GM12872 (cell line): Measurements from ENCODE around the gene PTPRT.

Source experiments
- CTCF ChIP-seq: IDR thresholded peaks from 3 replicates; pipeline ENCODE4 v1.5.1; 2011; ENCODE audit warnings: low read depth, mild to moderate bottlenecking, low read length, moderate library complexity; ENCODE audit not compliant: insufficient read depth

PTPRT gene

DNA sequence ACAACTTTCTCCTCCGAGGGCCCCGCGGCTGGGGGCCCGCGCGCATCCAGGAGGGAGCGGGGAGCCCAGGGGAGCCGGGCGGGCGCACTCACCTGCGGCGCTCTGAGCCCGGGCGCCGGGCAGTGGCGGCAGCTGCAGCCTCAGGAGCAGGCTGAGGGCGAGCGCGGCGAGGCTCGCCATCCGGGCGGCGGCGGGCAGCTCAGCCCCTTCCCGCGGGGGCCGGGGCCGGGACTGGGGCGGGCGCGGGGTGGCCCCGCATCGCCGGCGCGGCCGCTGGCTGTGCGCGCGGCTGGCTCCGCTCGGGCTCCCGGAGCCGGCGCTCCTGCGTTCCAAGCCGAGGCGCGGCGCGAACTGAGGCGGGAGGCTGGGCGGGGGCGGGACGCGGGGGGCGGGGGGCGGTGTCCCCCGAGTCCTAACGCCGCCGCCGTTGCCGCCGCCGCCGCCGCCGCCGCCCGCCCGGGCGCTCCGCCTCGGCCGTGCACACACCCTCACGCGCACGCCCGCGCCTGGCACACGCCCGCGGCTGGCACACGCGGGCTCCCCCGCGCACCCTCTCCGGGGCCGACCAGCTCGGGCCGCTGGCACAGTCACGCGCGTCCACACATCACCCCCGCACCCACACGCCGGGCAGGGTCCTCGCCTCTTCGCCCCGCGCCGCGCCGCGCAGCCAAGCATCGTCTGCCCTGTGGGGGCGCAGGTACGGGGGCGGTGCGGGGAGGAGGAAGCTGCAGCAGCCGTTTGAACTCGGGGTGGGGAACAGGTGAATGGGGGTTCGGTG, at the start of gene PTPRT:
PTPRT (minus strand) TSS at position 353 of the 778 bp plus-strand sequence; CDS start at position 180, 173 bp downstream.
- TF ChIP-seq CTCF, result no peak

DNA sequence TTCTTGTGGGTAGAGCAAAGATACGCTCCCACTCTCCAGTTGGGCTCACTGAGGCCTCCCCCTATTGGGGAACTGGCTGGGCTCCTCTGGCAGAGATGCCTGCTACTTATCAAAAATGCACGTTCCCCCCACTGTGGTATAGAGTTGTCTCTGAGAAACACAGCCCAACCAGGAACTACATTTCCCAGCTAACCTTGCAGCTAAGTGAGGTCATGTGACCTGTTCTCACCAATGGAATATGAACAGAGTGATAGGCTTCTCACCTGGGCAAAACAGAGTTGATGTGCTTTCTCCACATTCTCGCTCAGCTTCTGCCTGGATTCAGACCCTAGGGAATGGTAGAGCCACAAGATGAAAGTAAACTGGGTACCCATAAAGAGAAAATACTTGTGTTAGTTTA, 49.1 kb upstream of the PTPRT start:
- no peak for TF ChIP-seq CTCF

GRCh38 chr20:43238266-43238665, 48.6 kb upstream of the PTPRT start:
- no peak for TF ChIP-seq CTCF

DNA sequence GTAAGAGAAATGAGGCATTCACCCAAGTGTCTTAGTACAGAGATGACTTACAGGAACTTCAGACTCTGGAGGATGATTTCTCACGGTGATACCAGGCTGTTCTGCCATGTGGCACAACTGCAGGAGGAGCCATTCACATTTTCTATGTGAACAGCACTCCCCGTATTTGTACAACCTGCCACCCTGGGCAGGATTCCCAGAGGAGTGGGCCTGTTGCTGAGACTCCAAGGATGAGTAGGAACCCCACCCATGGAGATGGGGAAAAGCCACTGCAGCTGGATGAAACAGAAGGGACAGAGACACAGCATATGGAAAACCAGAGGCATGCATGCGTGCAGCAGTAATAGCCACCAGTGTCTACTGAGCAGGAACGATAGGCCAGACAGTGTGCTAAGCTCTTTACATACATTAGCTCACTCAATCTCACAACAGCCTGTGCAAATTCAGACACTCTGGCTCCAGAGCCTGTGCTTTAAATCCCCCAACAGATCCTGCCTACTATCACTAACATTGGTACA, 48.0 kb upstream of the PTPRT start:
- no peak for TF ChIP-seq CTCF

- TF ChIP-seq CTCF, result no peak
Measured at GRCh38 chr20:43235998-43236397, 46.3 kb upstream of the PTPRT start.

GRCh38 chr20:43231829-43232228, 42.1 kb upstream of the PTPRT start:
- no peak for TF ChIP-seq CTCF

GRCh38 chr20:43229696-43230095, 40.0 kb upstream of the PTPRT start:
- TF ChIP-seq CTCF, result no peak
